MM.1S (cell line): ENCODE data around the gene CASP12.

Experiments used
- EZH2 ChIP-seq: fragments of 300-600 bp; sonication (generic); optimal IDR thresholded peaks from 2 replicates; pipeline ENCODE3; 2017; ENCODE audit warnings: low read depth, mild to moderate bottlenecking, antibody characterized with exemption, low read length, mixed read lengths
- EZH2phosphoT487 ChIP-seq: fragments of 300-600 bp; sonication (generic); IDR thresholded peaks from 2 replicates; pipeline ENCODE4 v1.6.1; 2018; ENCODE audit warnings: antibody characterized with exemption, low read length
- TF ChIP-seq, protein P1 (sequence below): fragments of 300-600 bp; sonication (generic); IDR thresholded peaks from 2 replicates; pipeline ENCODE4 v1.5.1; 2016; ENCODE audit warnings: antibody characterized with exemption, low read length, mixed read lengths

DNA sequence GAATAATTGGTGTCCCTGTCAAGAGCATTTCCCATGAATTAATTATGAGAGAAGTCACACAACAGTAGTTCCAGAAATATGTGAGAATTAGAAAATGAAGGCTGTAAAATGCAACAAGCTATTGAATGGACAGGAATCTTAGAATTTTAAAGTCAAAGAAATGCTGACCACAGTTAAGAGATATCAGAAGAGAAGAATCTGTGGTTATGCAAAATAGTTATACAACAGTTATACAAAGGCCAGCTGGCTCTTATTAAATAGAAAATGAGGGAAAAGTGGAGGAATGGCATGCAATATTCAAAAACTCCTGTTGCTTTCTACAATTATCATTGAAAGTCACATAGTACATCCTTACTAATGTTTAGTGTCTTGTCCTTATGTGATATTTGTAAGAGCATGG lies 27.4 kb downstream of the CASP12 start:
- TF ChIP-seq, protein P1, sequence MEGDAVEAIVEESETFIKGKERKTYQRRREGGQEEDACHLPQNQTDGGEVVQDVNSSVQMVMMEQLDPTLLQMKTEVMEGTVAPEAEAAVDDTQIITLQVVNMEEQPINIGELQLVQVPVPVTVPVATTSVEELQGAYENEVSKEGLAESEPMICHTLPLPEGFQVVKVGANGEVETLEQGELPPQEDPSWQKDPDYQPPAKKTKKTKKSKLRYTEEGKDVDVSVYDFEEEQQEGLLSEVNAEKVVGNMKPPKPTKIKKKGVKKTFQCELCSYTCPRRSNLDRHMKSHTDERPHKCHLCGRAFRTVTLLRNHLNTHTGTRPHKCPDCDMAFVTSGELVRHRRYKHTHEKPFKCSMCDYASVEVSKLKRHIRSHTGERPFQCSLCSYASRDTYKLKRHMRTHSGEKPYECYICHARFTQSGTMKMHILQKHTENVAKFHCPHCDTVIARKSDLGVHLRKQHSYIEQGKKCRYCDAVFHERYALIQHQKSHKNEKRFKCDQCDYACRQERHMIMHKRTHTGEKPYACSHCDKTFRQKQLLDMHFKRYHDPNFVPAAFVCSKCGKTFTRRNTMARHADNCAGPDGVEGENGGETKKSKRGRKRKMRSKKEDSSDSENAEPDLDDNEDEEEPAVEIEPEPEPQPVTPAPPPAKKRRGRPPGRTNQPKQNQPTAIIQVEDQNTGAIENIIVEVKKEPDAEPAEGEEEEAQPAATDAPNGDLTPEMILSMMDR: no peak
- TF ChIP-seq EZH2: no peak
- no peak for TF ChIP-seq EZH2phosphoT487
